LoVo (cell line): Measurements from ENCODE around the gene TSEN2.
"Not testable (repeated sequence)": the region's sequence is repeated elsewhere in the genome, so short reads cannot be mapped to it uniquely, and the experiment has no call there.

Experiments
- DNase-seq: peaks from one replicate; pipeline ENCODE4 v3.0.0-alpha.2; 2016; ENCODE audit warnings: low spot score

Gene TSEN2

DNA sequence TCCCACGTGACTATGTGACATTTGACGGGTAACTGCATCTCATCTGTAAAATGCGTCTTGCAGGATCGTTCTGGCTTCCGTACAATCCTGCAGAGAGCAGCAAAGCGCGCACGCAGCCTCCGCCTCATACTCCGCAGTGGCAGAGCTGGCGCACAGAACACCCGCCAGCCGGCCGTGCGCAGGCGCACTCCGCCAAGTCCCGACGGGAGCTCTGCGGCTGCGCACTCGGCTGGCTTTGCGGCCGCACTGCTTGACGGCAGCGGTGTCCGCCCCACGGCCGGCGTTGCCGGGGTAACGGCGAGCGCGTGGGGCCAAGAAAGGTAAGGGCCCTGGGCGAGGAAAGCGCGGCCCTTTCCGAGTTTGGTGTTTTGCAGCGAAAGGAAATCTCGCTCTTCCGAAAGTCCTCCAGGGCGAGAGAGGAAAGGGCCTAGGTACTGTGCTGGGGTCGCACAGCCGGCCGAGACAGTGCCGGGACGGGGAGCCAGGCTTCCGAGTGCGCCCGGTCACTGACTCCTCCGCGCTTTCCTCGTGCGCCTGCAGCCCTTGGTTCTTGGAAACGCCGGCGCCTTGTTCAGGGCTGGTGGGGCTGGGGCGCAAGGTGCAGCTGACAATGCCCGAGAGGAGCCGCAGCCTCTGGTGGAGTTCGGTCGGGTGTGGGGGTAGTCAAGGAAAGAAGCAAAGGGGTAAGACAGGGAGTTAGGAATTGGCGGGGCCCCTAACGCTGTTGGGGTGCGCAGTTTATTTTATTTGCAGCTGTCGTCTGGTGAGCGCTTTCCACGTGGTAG lies at the start of gene TSEN2:
TSEN2 (plus strand) TSS at position 283 of the 785 bp plus-strand sequence. CDS start 5,321 bp downstream, outside the sequence.
- peak; percentile 94 for DNase-seq

DNA sequence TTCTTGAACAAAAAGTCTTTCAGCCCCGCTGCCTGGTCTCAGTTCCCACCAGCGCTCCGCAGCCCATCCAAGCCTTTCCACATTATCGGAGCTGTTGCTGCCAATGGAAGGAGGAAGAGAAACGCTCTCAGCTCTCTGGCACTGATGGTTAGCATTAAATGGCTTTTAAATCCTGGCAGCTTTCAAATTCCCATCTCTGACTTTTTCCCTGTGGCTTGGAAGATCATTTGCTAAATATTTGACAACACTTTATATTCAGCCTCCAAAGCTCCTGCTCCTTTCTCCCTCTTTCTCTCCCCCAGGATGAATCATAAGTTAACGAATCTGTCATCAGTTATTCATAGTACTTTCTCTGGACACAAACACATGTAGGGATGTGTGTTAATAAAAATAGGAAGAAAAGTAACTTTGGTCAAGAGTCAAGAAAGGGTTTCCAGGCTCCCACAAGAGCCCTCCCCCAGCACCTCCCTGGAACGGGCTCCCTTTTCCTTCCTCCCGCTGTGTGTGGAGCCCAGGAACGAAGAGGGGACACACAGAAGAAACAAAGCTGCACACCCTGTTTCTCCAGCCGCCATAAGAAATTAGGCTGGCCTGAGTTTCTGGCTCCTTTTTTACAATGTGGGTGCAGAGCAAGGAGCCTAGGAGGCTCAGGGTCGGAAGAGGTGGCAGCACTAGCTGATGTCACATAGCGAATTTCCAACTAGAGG lies 47.6 kb upstream of the TSEN2 start:
- DNase-seq, result no peak

DNA sequence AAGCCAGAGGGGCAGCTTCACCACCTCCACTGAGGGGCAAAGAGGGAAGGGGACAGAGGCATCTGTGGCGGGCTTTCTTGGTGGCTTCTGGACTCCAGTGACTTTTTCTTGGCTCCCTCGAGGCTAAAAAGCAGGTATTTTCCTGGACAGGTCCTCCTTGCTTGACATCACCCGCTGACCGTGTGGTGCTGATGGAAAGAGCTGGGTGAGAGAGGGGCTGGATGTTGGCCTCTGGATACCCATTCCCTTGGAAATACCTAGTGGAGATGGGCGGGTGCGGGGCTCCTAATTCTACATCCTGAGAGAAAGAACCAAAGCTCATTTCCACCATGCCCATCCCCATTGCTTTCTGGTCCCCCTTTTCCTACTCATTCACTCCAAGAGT lies 47.1 kb upstream of the TSEN2 start:
- DNase-seq, result no peak

DNA sequence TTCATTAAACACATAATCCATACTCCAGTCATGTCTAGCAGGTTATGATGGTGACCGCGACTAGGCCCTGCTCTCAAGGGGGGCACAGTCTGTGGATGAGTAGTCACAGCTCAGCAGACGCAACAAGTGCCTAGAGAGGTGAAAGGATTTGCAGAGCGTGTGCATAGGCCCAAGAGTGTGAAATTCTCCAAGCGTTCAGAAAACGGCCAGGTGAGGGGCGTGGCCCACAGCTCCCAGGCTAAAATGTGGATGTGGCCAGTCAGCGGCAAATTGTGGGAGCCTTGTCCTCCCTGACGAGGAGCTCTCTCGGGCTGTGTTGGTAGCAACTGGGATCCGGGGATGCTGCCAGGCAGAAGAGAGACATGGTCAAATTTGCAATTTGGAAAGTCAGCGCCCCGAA lies 46.4 kb upstream of the TSEN2 start:
- no peak for DNase-seq

DNA sequence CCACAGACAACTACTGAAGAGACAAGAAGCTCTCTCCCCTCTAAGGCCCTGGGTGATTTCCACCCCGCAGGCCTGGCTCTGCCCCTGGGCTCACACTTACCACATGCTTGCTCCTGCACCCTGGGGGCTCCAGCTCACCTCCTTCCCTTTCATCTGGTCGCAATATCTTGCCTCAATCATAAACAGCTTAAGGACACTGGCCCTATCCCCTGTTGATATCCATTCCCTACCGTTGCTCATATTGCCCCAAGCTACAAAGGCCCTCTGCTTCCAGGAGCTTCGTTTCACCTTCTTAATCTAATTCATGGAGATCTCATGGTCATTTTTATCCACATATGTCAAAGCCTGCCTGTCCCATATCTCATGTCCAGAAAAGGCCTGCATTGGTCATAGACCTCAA lies 46.0 kb upstream of the TSEN2 start:
- DNase-seq, result no peak

DNA sequence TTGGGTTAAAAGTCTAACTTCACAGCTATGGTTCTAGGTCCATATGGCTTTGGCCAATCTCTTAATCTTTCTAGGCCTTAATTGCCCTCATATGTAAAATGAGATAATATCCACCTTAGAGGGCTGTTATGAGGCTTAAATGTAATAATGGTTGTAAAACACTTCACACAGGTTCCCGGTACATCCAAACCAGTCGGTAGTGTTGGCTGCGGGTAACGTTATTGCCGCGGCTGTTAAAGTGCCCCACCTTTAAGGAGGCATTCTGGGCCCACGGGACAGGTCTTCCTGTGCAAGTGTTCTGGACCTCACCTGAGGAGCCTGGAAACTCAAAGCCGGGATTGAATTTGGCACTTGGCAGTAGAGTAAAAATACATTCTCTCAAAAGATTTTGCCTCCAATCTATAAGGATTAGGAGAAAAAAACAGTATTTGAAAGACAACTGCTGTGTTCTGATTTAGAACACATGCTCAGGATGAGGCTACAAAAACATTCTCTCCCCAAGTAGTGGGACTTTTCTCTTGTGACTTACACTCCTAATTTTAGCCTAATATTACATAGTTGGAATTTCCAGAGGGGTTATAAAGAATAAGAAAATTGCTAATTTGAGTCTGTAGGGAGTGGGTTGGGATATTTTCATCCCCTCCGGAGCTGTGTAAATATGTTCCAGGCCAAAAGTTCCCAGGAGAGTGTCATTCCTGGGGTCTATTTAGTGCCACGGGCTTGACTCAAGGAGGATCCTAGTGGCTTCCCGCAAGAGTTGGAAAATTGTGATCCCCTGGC lies 44.9 kb upstream of the TSEN2 start:
- peak; percentile 27 for DNase-seq

DNA sequence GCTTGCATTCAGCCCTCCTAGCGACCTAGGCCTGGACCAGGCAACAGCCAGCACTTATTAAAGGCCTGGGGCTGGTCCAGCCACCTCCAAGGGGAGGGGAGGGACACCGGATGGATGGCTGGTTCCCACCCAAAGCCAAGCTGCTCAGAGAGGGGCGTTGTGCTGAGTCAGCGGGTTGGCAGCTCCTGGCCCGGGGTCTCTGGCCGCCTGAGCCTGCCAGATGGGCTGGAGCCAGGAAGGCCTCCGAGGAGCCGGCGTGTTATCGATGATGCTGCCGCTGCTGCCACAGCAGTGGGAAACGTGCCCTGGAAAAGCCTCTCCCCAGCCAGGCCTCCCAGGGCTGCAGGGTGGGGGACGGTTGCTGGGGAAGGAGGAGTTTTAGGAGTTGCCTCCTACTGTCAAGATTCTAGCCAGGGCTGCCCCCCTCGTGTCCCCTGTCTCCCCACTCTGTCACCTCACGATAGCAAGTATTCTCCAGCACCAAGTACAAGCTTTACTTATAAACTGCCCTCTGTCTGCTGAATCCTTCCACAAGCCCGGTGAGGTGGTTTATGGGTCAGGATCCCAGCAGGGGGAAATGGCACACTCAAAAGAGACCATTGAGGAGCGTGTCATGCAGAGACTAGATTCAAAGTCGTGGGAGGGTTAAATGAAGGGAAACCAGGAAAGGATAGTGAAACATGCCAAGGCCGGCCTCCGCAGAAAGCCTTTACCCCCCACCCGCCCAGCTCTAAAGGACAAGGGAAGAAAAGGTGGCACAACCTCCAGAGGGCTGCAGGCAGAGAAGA lies 43.2 kb upstream of the TSEN2 start:
- DNase-seq, result no peak

DNA sequence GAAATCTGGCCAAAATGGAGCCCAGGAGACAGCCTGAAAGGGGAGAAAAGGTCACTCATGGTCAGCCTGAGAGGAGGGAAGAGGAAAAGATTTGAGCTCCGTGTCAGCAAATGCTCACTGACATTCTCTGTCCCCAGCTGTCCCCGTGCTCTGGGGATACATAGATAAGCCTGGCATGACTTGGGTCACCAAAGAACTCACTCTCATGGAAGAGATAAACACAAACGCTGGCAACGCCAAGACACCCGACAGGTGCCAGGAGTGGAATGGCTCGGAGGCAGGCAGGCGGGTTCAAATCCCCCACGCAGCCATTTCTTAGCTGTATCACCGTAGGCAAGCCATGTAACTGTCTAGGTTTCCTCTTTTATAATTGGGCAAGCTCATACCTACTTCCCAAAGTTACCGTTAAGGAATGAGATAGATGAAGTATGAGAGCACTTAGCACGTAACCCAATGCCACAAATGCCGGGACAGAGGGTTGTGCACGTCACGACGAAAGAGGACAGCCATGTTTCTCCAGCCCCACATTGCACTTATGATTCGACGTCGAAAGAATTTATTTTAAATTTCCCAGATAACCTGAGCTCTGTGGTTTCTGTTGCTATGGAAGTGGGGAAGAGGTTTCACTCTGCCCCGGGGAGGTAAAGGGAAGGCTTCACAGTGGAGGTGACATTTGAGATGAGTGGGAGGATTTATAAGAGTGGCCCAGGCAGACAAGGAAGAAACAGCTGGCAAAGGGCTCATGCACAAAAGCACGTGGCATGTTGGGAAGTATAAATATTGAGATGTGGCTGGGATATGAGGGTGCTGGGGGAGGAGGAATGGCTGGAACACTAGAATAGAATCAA lies 41.4 kb upstream of the TSEN2 start:
- no peak for DNase-seq

DNA sequence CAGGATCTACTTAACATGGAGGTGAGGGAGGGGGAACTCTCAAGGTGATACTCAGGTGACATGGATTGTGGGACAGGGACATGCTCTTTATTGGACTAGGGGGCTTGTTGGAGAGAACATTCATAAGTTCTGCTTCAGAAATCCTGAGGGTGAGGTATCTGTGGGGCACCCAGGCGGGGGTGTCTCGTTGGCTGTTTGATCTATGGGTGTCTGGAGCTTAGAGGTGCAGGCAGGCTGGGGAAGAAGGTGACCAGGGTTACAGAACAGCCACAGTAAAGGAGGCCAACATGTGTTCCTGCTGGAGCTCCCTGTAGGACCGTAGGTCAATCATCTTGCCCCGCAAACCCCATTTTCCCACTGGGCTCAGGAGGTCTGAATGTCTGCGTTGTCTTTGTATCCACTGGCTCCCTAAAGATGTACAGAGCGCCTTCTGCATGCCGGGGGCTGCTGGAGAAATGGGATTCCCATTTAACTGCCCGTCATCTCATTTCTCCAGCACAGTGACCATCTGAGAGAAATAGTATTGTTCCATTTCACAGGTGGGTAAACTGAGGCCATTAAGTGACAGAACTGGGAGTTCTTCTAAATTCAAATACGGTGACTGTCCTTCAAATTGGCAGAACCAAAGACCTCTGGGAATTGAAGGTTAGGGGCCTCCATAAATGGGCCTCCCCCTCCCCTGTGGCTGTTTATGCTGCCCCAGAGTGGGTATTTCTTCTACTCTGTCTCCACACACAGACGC lies 40.3 kb upstream of the TSEN2 start:
- DNase-seq, result no peak

DNA sequence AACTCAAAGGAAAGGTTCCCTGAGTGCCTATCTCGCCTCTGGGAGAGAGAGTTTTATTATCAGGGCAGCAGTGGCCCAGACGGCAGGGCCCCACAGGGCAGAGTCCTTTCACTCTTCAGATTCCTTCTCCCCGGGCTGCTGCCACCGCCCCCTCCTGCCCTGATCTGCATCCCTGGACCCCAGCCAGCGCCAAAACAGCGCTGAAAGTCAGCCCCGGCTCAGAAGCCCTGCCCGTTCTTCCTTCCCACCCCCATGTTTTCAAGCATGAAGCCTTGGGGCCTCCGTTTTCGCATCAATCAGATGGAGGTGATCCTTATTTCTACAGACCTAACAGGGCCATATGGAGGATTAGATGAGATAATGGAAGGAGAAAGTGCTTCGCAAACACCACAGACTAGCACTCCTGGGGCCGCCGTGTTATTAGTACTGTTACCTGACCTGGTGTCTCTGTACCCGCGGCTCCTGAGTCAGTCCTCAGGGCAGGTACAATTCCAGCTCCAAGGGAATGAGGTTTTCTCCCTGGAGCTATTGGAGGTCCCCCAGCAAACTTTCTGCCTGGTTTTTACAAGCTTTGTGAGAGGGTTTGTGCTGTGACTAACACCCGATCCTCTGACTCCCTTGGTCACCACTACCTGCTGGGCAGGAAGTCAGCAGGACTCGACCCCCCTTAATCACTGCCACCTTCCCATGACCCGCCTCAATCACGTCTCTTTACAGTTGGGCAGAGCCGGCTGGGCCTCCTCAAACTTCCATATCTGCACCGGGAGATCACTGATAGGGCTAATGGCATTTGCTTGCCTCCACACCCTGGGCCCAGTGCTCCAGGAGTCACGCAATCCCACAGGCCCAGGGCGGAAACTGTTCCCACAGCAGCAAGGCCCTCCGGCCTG lies 39.5 kb upstream of the TSEN2 start:
- DNase-seq, result peak; percentile 95

DNA sequence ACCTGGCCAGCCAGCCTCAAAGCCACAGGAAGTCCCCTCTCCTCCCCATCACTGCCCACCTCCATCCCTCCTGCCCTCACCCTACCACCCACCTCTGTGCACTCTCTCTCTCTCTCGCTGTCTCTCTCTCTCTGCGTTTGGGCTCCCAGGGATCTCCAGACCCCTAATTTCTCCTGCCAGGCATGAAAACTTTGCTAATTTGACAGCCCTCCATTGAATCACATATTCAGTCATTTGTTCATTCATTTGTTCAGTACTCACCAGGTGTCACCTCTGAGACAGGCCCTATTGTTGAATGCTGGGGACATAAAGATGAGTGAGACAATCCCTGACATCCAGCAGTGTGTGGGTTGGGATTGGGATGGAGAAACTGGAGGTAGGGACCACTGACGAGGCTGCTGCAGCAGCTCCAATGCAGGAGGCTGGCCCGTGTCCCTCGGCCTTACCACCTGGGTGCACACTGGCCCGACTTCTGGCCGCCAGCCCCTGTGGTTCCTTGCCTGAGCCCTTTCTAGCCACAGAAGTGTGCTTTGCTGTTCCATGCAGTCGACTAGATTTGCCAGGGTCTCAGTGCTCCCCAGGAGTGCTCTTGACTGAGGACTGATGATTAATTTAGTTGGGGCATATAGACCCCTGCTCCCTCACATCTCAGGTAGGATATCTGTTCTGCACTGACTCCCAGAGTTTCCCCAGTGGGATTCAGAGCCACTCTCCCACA lies 38.6 kb upstream of the TSEN2 start:
- DNase-seq, result no peak

DNA sequence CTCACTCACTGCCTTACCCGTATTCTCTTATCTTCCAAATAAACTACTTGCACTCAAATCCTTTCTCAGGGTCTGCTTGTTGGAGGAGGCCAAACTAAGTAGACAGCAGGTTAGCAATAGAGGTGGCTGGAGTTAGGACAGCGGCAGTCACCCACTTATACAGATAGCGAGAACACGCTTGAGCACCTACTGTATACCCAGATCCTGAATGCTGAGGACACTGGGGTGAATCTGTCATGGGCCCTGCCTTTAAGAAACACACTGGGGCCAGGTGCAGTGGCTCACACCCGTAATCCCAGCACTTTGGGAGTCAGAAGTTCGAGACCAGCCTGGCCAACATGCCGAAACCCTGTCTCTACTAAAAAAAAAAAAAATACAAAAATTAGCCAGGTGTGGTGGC lies 38.0 kb upstream of the TSEN2 start:
- DNase-seq, result no peak

DNA sequence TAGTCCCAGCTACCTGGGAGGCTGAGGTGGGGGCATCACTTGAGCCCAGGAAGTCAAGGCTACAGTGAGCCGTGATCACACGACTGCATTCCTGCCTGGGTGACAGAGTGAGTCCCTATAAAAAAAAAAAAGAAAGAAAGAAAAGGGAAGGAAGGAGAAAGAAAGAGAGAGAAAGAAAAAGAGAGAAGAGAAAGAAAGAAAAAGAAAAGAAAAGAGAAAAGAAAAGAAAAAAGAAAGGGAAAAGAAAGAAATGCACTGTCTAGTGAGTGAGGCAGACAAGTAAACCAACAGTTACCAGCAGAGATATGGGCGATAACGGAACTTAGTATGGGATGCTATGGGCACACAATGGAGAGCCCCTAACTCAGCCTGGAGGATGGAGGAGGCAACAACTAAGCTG lies 37.2 kb upstream of the TSEN2 start:
- no peak for DNase-seq

DNA sequence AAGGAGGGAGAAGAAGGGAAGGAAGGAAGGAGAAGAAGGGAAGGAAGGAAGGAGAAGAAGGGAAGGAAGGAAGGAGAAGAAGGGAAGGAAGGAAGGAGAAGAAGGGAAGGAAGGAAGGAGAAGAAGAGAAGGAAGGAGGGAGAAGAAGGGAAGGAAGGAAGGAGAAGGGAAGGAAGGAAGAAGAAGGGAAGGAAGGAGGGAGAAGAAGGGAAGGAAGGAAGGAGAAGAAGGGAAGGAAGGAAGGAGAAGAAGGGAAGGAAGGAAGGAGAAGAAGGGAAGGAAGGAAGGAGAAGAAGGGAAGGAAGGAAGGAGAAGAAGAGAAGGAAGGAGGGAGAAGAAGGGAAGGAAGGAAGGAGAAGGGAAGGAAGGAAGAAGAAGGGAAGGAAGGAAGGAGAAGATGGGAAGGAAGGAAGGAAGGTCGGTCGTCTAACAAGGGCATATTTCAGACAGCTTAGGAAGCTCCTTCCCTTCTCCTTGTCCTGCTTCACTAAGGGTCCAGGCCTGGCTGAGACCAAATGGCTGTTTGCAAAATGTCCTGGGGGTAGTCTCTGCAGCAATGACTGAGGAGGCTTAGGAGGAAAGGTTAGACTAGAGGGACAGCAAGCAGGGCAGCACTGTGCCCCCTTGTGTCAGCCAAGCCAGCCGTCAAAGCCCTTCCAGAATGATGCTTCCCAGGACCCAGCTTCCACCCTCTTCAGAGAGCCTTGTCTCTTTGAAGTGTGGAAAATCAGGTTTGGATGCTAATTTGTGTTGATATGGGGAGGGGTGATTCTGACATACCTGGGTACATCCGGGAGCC lies 35.7 kb upstream of the TSEN2 start:
- not testable (repeated sequence) for DNase-seq

DNA sequence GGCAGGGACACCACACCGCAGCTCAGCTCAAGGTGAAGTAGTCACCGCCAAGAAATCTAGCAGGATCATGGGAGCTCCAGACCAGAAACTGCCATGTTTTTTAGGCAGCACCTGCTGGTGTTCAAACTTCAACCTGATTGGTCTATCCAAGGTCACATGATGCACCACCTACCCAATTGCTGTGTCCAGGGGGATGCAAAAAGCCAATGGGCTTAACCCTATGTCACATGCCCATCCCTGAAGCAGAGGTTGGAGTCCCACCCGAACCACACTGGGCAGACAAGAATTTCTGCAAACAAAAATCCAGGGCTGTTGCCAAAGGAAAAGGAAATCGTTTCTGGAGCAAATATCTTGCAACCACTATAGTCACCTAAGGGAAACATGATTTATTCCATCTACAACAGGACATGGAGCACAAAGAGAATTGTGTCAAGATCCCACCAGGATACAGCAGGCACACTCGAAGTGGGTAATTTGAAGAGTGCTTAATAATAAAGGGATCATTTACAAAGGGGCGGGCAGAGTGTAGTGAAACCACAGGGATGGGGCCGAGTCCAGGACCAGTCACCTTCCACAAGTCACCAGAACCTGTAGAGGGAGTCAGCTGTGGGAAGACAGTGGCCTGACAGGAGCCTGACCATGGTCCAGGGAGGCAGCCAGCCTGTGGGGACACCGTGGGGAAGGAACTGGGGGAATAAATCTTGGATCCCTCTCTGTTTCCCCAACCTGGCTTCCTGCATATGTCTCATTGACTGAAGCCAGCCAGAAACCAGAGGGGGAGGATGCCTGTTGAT lies 34.2 kb upstream of the TSEN2 start:
- peak; percentile 53 for DNase-seq

DNA sequence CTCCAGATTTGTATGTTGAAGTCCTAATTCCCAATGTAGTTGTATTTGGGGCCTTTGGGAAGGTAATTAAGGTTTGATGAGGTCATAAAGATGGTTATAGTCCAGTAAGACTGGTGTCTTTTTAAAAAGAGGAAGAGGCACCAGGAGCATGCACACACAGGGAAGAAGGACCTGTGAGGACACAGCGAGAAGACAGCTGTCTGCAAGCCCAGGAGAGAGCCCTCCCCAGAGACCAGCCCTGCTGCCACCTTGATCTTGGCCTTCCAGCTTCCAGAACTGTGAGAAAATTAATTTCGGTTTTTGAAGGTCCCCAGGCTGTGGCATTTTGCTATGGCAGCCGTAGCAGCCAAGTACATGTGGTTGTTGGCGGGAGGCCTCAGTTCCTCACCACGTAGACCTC lies 32.8 kb upstream of the TSEN2 start:
- DNase-seq, result no peak

DNA sequence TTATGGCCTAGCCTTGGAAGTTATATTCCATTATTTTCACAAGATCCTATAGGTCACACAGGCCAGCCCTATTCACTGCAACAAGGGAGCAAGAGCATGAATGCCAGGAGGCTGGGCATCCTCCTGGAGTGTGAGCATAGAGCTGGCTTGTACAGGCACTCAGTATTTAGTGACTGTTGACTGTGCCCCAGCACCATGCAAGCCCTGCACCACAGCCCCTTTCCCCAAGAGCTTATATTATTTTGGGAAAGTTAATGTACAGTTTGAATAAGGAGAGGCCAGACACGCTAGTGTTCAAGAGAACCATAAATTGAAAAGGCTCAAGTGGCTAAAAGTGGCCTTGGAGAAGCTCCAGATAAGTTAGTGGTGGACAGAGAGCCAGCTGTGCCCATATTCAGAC lies 32.3 kb upstream of the TSEN2 start:
- DNase-seq, result no peak
